IMR-90 (cell line): ENCODE measurements around the gene ZNF292. TPM values are rescaled to one million over a fixed set of nuclear protein-coding genes. Genes with fewer than 3 reads are reported as not detected.

ENCODE experiments used
- ATAC-seq: fragments of 200-7000 bp; cut with Tn5 transposase; 2 replicates; pipeline ENCODE4 v1.9.1; 2020; ENCODE audit warnings: low read depth, mild to moderate bottlenecking, moderate library complexity
- BruUV-seq: library from RNA; stranded (reverse); fragments of 400-500 nt; replicated peaks from 2 replicates; lab custom pipeline; 2021; lab: Mats Ljungman, UMichigan
- CTCF ChIA-PET: fragments of 300-600 bp; formaldehyde crosslinking; extraction: SDS; loops from one replicate; lab custom pipeline; 2021; ENCODE audit warnings: antibody characterized with exemption; lab: Yijun Ruan, JAX
- POLR2A ChIA-PET: fragments of 300-600 bp; sonication (Branson Sonifier 250); formaldehyde crosslinking; loops from one replicate; lab custom pipeline; 2022; ENCODE audit warnings: antibody characterized with exemption; ENCODE audit not compliant: unreplicated experiment; lab: Charles Lee
- DNase-seq: peaks from one replicate; pipeline ENCODE4 v3.0.0; 2013
- H2AFZ ChIP-seq: replicated peaks from 2 replicates; pipeline ENCODE3; 2013; ENCODE audit warnings: low read length, mild to moderate bottlenecking; ENCODE audit not compliant: poor library complexity
- H2AK5ac ChIP-seq: 2 replicates; pipeline ENCODE4 v1.6.1; 2013; ENCODE audit warnings: low read depth, low read length, inconsistent platforms
- H2AK9ac ChIP-seq: replicated peaks from 2 replicates; pipeline ENCODE3; 2013; ENCODE audit warnings: mild to moderate bottlenecking, low read depth, low read length, moderate library complexity; ENCODE audit not compliant: poor library complexity
- H2BK120ac ChIP-seq: 2 replicates; pipeline ENCODE4 v1.6.1; 2013; ENCODE audit warnings: low read depth, low read length, inconsistent platforms
- H2BK15ac ChIP-seq: 3 replicates; pipeline ENCODE4 v1.6.1; 2013; ENCODE audit warnings: low read depth, low read length, inconsistent platforms
- H2BK20ac ChIP-seq: 2 replicates; pipeline ENCODE4 v1.6.1; 2013; ENCODE audit warnings: low read depth, mild to moderate bottlenecking, inconsistent platforms, low read length, moderate library complexity
- H2BK5ac ChIP-seq: 2 replicates; pipeline ENCODE4 v1.6.1; 2013; ENCODE audit warnings: mild to moderate bottlenecking, low read depth, low read length, inconsistent platforms; ENCODE audit not compliant: poor library complexity, severe bottlenecking
- H3K14ac ChIP-seq: replicated peaks from 2 replicates; pipeline ENCODE4 v1.6.1; 2013; ENCODE audit warnings: low read depth, low read length, inconsistent platforms
- H3K18ac ChIP-seq: 2 replicates; pipeline ENCODE4 v1.6.1; 2013; ENCODE audit warnings: low read depth, low read length, control low read depth
- H3K23ac ChIP-seq: 2 replicates; pipeline ENCODE4 v1.6.1; 2013; ENCODE audit warnings: low read depth, low read length, inconsistent platforms
- H3K27ac ChIP-seq: 2 replicates; pipeline ENCODE4 v1.5.1; 2013; ENCODE audit warnings: mild to moderate bottlenecking, control low read depth, low read length; ENCODE audit not compliant: insufficient read depth
- H3K27me3 ChIP-seq: 2 replicates; pipeline ENCODE4 v1.6.1; 2013; ENCODE audit warnings: low read length; ENCODE audit not compliant: control insufficient read depth, insufficient read depth
- H3K36me3 ChIP-seq: 2 replicates; pipeline ENCODE4 v1.6.1; 2013; ENCODE audit warnings: low read length, mixed read lengths; ENCODE audit not compliant: control insufficient read depth, insufficient read depth
- H3K4ac ChIP-seq: 2 replicates; pipeline ENCODE4 v1.6.1; 2013; ENCODE audit warnings: low read depth, low read length, inconsistent platforms
- H3K4me1 ChIP-seq: 2 replicates; pipeline ENCODE4 v1.6.1; 2013; ENCODE audit warnings: low read length, mixed read lengths; ENCODE audit not compliant: control insufficient read depth, insufficient read depth
- H3K4me2 ChIP-seq: 2 replicates; pipeline ENCODE4 v1.6.1; 2013; ENCODE audit warnings: low read depth, mild to moderate bottlenecking, control low read depth, low read length, moderate library complexity
- H3K4me3 ChIP-seq: 2 replicates; pipeline ENCODE4 v1.5.1; 2013; ENCODE audit warnings: low read depth, mild to moderate bottlenecking, control low read depth, low read length, moderate library complexity; ENCODE audit not compliant: insufficient read depth
- H3K56ac ChIP-seq: 2 replicates; pipeline ENCODE4 v1.6.1; 2013; ENCODE audit warnings: low read length, inconsistent platforms; ENCODE audit not compliant: insufficient read depth; ENCODE audit errors: extremely low read depth
- H3K79me1 ChIP-seq, 2 experiments: 2 replicates each; pipeline ENCODE4 v1.6.1; 2013; ENCODE audit warnings: low read length in 2 of 2, inconsistent platforms in 1 of 2, low read depth in 1 of 2
- H3K9ac ChIP-seq: 2 replicates; pipeline ENCODE4 v1.6.1; 2013; ENCODE audit warnings: low read depth, low read length, control low read depth
- H3K9me1 ChIP-seq: 2 replicates; pipeline ENCODE4 v1.6.1; 2013; ENCODE audit warnings: low read length, inconsistent platforms; ENCODE audit not compliant: insufficient read depth
- H3K9me3 ChIP-seq: 2 replicates; pipeline ENCODE4 v1.6.1; 2013; ENCODE audit warnings: low read length; ENCODE audit not compliant: control insufficient read depth, insufficient read depth
- H4K20me1 ChIP-seq: 2 replicates; pipeline ENCODE4 v1.6.1; 2013; ENCODE audit warnings: low read length, inconsistent platforms; ENCODE audit not compliant: insufficient read depth
- H4K5ac ChIP-seq: 2 replicates; pipeline ENCODE4 v1.6.1; 2013; ENCODE audit warnings: mild to moderate bottlenecking, low read depth, low read length, control low read depth
- H4K8ac ChIP-seq, 2 experiments: 2 replicates each; pipeline ENCODE4 v1.6.1; 2013; ENCODE audit warnings: low read depth in 2 of 2, low read length in 2 of 2, control low read depth in 1 of 2, inconsistent platforms in 1 of 2
- H4K91ac ChIP-seq: 2 replicates; pipeline ENCODE4 v1.6.1; 2013; ENCODE audit warnings: low read depth, low read length, inconsistent platforms; ENCODE audit not compliant: insufficient read depth
- CEBPB ChIP-seq: IDR thresholded peaks from 2 replicates; pipeline ENCODE4 v1.6.1; 2012; ENCODE audit warnings: low read depth, low read length, improper control_type of control experiment
- CHD1 ChIP-seq: IDR thresholded peaks from 2 replicates; pipeline ENCODE4 v1.6.1; 2012; ENCODE audit warnings: low read depth, low read length, improper control_type of control experiment
- ELK1 ChIP-seq: fragments of 150-350 bp; IDR thresholded peaks from 2 replicates; pipeline ENCODE4 v1.6.1; 2016; ENCODE audit warnings: low read depth, mild to moderate bottlenecking, low read length, moderate library complexity, borderline replicate concordance
- FOS ChIP-seq: fragments of 150-350 bp; IDR thresholded peaks from 2 replicates; pipeline ENCODE4 v1.6.1; 2016; ENCODE audit warnings: low read depth, low read length
- MAZ ChIP-seq: IDR thresholded peaks from 2 replicates; pipeline ENCODE4 v1.6.1; 2012; ENCODE audit warnings: low read depth, mild to moderate bottlenecking, low read length, improper control_type of control experiment, moderate library complexity, borderline replicate concordance
- NFE2L2 ChIP-seq: fragments of 150-350 bp; IDR thresholded peaks from 2 replicates; pipeline ENCODE4 v1.6.1; 2016; ENCODE audit warnings: low read depth, mild to moderate bottlenecking, low read length
- RAD21 ChIP-seq: IDR thresholded peaks from 2 replicates; pipeline ENCODE4 v1.6.1; 2012; ENCODE audit warnings: low read length, improper control_type of control experiment
- dilution Hi-C: fragments of 300-500 bp; cut with HindIII; formaldehyde crosslinking; loops from one replicate; pipeline ENCODE4 v1.14.3; 2018; ENCODE audit warnings: low sequenced_read_pairs; ENCODE audit not compliant: unreplicated experiment
- in situ Hi-C: fragments of 300-500 bp; cut with MboI; formaldehyde crosslinking; loops from 3 replicates; pipeline ENCODE4 v1.14.3; 2019; ENCODE audit warnings: low sequenced_read_pairs, inconsistent platforms, mixed read lengths
- intact Hi-C: fragments of 100-400 bp; cut with micrococcal nuclease; formaldehyde crosslinking; loops from 2 replicates; pipeline ENCODE4 v1.10.0; 2022
- polyA plus RNA-seq, 3 experiments: library from polyadenylated mRNA; depleted of rRNA; stranded (reverse); fragments of >200 nt; gene quantifications; 2 replicates each; pipeline ENCODE4 v1.2.3, GENCODE V29; 2012; ENCODE audit warnings: low replicate concordance in 1 of 3
- total RNA-seq: library from RNA; depleted of rRNA; stranded (reverse); fragments of >200 nt; gene quantifications from 2 replicates; pipeline ENCODE4 v1.2.3, GENCODE V29; 2012

ZNF292 gene
- total and polyA plus RNA-seq, 2 of the 4 experiments (the other 2 are of a cell fraction): 5.5 to 28.3 TPM

GRCh38 chr6:87251725-87252124 lies 96.4 kb downstream of the ZNF292 start:
- H3K4me2 ChIP-seq: no peak overlapping the region
- no peak overlapping the region for H3K23ac ChIP-seq
- no TSS peak for BruUV-seq
- POLR2A ChIA-PET: no interaction called here
- no peak overlapping the region for H4K91ac ChIP-seq
- H3K9me1 ChIP-seq: no peaks in the 10 kb centered on the region; the same call in 1 of the 2 replicates
- no peak overlapping the region for H2AK9ac ChIP-seq
- no peaks in the 10 kb centered on the region for H3K4me1 ChIP-seq
- no peak overlapping the region for H2BK120ac ChIP-seq
- H3K14ac ChIP-seq: no peak overlapping the region
- no peak overlapping the region for H3K9ac ChIP-seq
- H3K4ac ChIP-seq: no peak overlapping the region
- DNase-seq (no peak), ATAC-seq (no peak)
- CTCF ChIA-PET: no interaction called here
- no peak overlapping the region for H2BK5ac ChIP-seq
- no peak overlapping the region for H3K27ac ChIP-seq
- no peak overlapping the region for H2BK20ac ChIP-seq
- H3K9me3 ChIP-seq: no peaks in the 10 kb centered on the region
- dilution Hi-C loops (no loop called here), intact Hi-C loops (no loop called here), in situ Hi-C loops (no loop called here)
- H2AK5ac ChIP-seq: no peak overlapping the region
- H3K79me1 ChIP-seq: peaks cover 15 to 16% of the 10 kb centered on the region in 2 experiments; a peak in 3 of 4 replicates
- peaks cover 39% of the 10 kb centered on the region for H3K36me3 ChIP-seq
- H3K27me3 ChIP-seq: no peaks in the 10 kb centered on the region
- no peak overlapping the region for H2AFZ ChIP-seq
- no peak overlapping the region for H2BK15ac ChIP-seq
- H4K20me1 ChIP-seq: no peaks in the 10 kb centered on the region; the same call in 1 of the 2 replicates
- H4K8ac ChIP-seq: no peak overlapping the region
- TF ChIP-seq RAD21: no peak
- TF ChIP-seq ELK1: no peak
- TF ChIP-seq NFE2L2: no peak
- no peak for TF ChIP-seq CEBPB
- no peak for TF ChIP-seq FOS
- TF ChIP-seq MAZ: no peak
- no peak for TF ChIP-seq CHD1
- H3K56ac ChIP-seq: no peak overlapping the region
- H3K18ac ChIP-seq: no peak overlapping the region
- H3K4me3 ChIP-seq: no peak overlapping the region
- H4K5ac ChIP-seq: no peak overlapping the region
